ENCODE data around the gene WDR48. TPM values are rescaled to one million over a fixed set of nuclear protein-coding genes. Genes with fewer than 3 reads are reported as not detected.
A peak's percentile ranks its signal among the peaks of the same experiment; 100 is the strongest.

WDR48 gene
- polyA plus RNA-seq, 3 donors from 2014 or later, result 28.0 to 41.7 (median 31.2) TPM

- H3K4me1 Mint-ChIP-seq, result peaks cover 32% of the 10 kb centered on the region in 2 donors
- H3K4me3 Mint-ChIP-seq, result peak overlapping the region; percentile 89 to 93 (median 89)
- peaks cover 12 to 26% (median 19%) of the 10 kb centered on the region in 3 donors for H3K27me3 Mint-ChIP-seq (ENCODE audit: low read depth in 3 of 3)
- no peaks in the 10 kb centered on the region for H3K36me3 Mint-ChIP-seq
- H3K9me3 Mint-ChIP-seq, result no peaks in the 10 kb centered on the region
- H3K27ac Mint-ChIP-seq, result peak overlapping the region; percentile 82 to 93 (median 86)
- peak; percentile 74 to 75 (median 75) for DNase-seq
These were observed 56.4 kb downstream of the WDR48 start for GRCh38 chr3:39108200-39108710.

DNA sequence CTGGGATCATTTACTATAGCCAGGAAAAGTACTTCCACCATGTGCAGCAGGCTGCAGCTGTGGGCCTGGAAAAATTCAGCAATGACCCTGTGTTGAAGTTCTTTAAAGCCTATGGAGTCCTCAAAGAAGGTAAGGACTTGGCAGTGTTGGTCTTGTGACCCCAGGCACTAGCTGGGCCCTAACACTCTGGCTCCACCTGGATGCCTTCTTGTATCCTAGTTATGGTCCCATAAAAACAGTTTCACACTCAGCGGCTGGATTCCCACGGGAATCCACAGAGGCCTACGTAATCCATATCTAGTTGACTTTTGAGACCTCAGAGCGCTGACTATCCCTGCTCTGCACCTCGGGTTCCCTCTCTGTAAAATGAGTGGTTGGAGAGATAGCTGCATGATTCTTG, 57.3 kb downstream of the WDR48 start:
- Mint-ChIP-seq H3K4me1 (peaks cover 32% of the 10 kb centered on the region in 2 donors), H3K27ac (peak overlapping the region in 1 of 6 donors; percentile 36), H3K4me3 (no peak overlapping the region), H3K36me3 (no peaks in the 10 kb centered on the region), H3K9me3 (no peaks in the 10 kb centered on the region), H3K27me3 (ENCODE audit: low read depth in 3 of 3) (peaks cover 12 to 26% (median 19%) of the 10 kb centered on the region in 3 donors)
- no peak for DNase-seq

GRCh38 chr3:39110041-39110639, 58.3 kb downstream of the WDR48 start:
- H3K27ac Mint-ChIP-seq, result no peak overlapping the region
- no peak for DNase-seq
- peaks cover 12 to 23% (median 19%) of the 10 kb centered on the region in 3 donors for H3K27me3 Mint-ChIP-seq (ENCODE audit: low read depth in 3 of 3)
- H3K4me3 Mint-ChIP-seq, result no peak overlapping the region
- peaks cover 32% of the 10 kb centered on the region in 2 donors for H3K4me1 Mint-ChIP-seq
- no peaks in the 10 kb centered on the region for H3K36me3 Mint-ChIP-seq
- no peaks in the 10 kb centered on the region for H3K9me3 Mint-ChIP-seq

DNA sequence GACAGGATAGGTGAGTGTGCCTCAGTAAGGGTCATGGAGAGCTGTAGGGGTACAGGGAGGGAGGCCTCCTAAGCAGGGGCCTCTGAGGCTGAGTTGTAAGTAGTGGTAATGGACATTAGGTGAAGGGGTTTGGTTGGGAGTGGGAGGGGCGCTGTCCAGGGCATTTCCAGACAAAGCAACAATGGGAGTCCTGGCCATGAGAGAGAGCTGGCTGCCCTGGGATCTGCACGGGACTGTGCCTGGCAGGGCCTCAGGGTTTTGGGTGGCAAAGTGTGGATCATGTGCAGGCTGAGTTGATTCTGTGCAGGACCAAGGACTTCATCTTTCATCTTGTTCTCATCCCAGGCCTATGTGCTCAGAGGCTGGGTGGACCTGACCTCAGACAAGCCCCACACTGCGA, 60.3 kb downstream of the WDR48 start:
- Mint-ChIP-seq H3K36me3 (no peaks in the 10 kb centered on the region), H3K4me3 (no peak overlapping the region), H3K27ac (no peak overlapping the region), H3K4me1 (peaks cover 17 to 19% of the 10 kb centered on the region in 2 donors), H3K9me3 (no peaks in the 10 kb centered on the region), H3K27me3 (ENCODE audit: low read depth in 3 of 3) (peaks cover 4 to 18% (median 13%) of the 10 kb centered on the region in 3 donors)
- no peak for DNase-seq

DNA sequence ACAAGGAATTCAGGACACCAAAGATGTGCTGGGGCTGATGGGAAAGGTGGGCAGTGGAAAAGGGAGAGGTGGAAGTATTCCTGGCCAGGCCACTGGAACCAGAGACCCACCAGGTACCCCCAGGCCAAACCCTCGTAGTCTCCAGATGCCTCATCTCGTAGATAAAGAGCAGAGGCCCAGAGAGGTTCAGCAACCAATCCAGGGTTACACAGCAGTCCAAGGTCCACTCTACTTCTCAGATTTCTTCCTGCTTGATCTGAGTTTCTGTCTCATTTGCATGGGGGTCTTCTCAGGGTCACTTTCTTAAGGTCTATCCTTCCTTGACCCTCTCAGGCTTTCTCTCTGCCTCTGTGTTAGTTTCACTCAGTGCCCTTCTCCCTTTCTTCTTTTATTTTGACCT, 60.7 kb downstream of the WDR48 start:
- Mint-ChIP-seq H3K27ac (no peak overlapping the region), H3K27me3 (ENCODE audit: low read depth in 3 of 3) (peaks cover 6 to 20% (median 14%) of the 10 kb centered on the region in 3 donors), H3K4me1 (peaks cover 16 to 18% of the 10 kb centered on the region in 2 donors), H3K4me3 (no peak overlapping the region), H3K36me3 (no peaks in the 10 kb centered on the region), H3K9me3 (no peaks in the 10 kb centered on the region)
- no peak for DNase-seq

GRCh38 chr3:39113291-39113690, 61.5 kb downstream of the WDR48 start:
- no peak overlapping the region for H3K27ac Mint-ChIP-seq
- peaks cover 8 to 10% of the 10 kb centered on the region in 2 donors for H3K4me1 Mint-ChIP-seq
- H3K36me3 Mint-ChIP-seq, result no peaks in the 10 kb centered on the region
- H3K9me3 Mint-ChIP-seq, result no peaks in the 10 kb centered on the region
- H3K27me3 Mint-ChIP-seq (ENCODE audit: low read depth in 3 of 3), result peaks cover 5 to 16% (median 11%) of the 10 kb centered on the region in 3 donors
- H3K4me3 Mint-ChIP-seq, result no peak overlapping the region
- no peak for DNase-seq

GRCh38 chr3:39114456-39114855, 62.6 kb downstream of the WDR48 start:
- H3K27me3 Mint-ChIP-seq (ENCODE audit: low read depth in 3 of 3), result peaks cover 5 to 8% (median 5%) of the 10 kb centered on the region in 3 donors
- H3K4me3 Mint-ChIP-seq, result no peak overlapping the region
- no peak overlapping the region for H3K27ac Mint-ChIP-seq

GRCh38 chr3:39115870-39116269, 64.1 kb downstream of the WDR48 start:
- no peaks in the 10 kb centered on the region for H3K4me1 Mint-ChIP-seq
- no peak for DNase-seq
- H3K27ac Mint-ChIP-seq, result no peak overlapping the region
- H3K27me3 Mint-ChIP-seq (ENCODE audit: low read depth in 3 of 3), result peaks cover 5 to 8% (median 6%) of the 10 kb centered on the region in 3 donors
- H3K9me3 Mint-ChIP-seq, result no peaks in the 10 kb centered on the region
- no peak overlapping the region for H3K4me3 Mint-ChIP-seq
- no peaks in the 10 kb centered on the region for H3K36me3 Mint-ChIP-seq

More at GRCh38 chr3:39114456-39114855, 62.6 kb downstream of the WDR48 start:
- no peaks in the 10 kb centered on the region for H3K36me3 Mint-ChIP-seq
- no peaks in the 10 kb centered on the region for H3K4me1 Mint-ChIP-seq
- DNase-seq, result no peak
- H3K9me3 Mint-ChIP-seq, result no peaks in the 10 kb centered on the region

- no peak overlapping the region for H3K27ac Mint-ChIP-seq
- no peaks in the 10 kb centered on the region for H3K9me3 Mint-ChIP-seq
- no peaks in the 10 kb centered on the region for H3K4me1 Mint-ChIP-seq
- DNase-seq, result no peak
- peaks cover 5 to 6% (median 5%) of the 10 kb centered on the region in 3 donors for H3K27me3 Mint-ChIP-seq (ENCODE audit: low read depth in 3 of 3)
- no peak overlapping the region for H3K4me3 Mint-ChIP-seq
- H3K36me3 Mint-ChIP-seq, result no peaks in the 10 kb centered on the region
These were observed 66.3 kb downstream of the WDR48 start for GRCh38 chr3:39118079-39118478.

- DNase-seq, result no peak
- Mint-ChIP-seq H3K27me3 (ENCODE audit: low read depth in 3 of 3) (peaks cover 4 to 6% (median 5%) of the 10 kb centered on the region in 3 donors), H3K4me3 (no peak overlapping the region), H3K4me1 (no peaks in the 10 kb centered on the region), H3K9me3 (no peaks in the 10 kb centered on the region), H3K27ac (no peak overlapping the region), H3K36me3 (no peaks in the 10 kb centered on the region)
These were observed 67.3 kb downstream of the WDR48 start for GRCh38 chr3:39118931-39119660.

DNA sequence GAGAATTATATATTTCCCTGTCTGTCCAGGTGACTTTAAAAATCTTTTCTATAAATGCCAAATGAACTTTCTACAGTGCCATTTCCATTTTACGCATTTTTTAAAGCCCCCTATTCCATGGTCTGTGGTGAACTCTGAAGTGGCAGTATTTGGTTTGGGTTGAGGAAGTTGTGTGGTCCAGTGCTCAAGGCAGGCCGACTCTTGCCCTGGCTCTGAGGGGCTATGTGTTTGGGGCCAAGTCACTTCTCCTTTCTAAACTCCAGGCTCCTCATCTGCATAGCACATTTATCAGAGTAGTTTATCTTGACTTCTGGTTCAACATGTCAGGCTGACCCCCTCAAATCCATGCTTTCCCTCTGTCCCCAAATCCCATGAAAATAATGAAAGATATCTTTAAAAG, 69.8 kb downstream of the WDR48 start:
- Mint-ChIP-seq H3K4me1 (peaks cover 1 to 2% of the 10 kb centered on the region in 2 donors), H3K4me3 (no peak overlapping the region), H3K27me3 (ENCODE audit: low read depth in 3 of 3) (peaks cover 6 to 7% (median 7%) of the 10 kb centered on the region in 3 donors), H3K36me3 (peaks cover 0 to 3% (median 0%) of the 10 kb centered on the region in 3 donors), H3K9me3 (no peaks in the 10 kb centered on the region), H3K27ac (no peak overlapping the region)
- no peak for DNase-seq

GRCh38 chr3:39122813-39123212, 71.0 kb downstream of the WDR48 start:
- Mint-ChIP-seq H3K27me3 (ENCODE audit: low read depth in 3 of 3) (peaks cover 2 to 4% (median 4%) of the 10 kb centered on the region in 3 donors), H3K9me3 (no peaks in the 10 kb centered on the region), H3K4me3 (no peak overlapping the region), H3K4me1 (peaks cover 13 to 14% of the 10 kb centered on the region in 2 donors), H3K36me3 (peaks cover 0 to 3% (median 0%) of the 10 kb centered on the region in 3 donors), H3K27ac (no peak overlapping the region)
- no peak for DNase-seq

DNA sequence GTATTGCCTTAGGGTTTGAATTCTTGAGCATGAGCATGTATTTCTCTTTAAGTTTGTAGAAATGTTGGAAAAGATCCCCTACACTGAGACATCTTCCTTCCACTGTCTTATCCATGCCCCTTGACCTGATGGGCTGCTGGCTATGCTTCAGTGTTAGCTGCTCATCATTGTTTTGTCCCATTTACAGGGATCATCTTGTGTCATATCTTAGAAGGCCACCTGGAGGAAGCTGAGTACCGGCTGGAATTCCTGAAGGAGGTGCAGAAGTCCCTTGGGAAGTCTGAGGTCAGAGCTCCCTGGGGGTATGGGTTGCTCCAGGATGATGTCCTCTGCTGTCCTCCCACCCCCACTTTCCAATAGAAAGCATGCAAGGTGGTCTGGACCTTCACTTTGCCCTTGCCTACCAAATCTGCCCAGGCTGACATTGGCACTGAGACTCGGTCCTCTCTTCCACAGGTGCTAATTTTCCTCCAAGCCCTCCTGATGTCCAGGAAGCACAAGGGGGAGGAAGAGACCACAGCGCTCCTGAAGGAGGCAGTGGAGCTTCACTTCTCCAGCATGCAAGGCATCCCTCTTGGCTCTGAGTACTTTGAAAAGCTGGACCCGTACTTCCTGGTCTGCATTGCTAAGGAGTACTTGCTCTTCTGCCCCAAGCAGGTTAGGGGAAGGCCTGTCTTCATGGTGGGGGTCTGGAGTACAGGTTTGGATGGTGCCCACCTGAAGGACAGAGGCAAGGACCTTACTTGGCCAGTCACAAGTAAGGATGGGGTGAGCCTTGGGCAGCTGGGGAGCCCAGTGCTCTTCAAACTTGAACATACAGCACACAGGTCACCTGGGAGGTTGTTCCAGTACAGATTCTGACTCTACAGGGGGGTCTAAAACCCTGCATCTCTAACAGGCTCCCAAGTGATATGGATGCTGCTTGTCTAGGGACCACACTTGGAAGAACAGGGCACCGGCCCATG, 73.3 kb downstream of the WDR48 start:
- peaks cover 0 to 3% (median 0%) of the 10 kb centered on the region in 3 donors for H3K36me3 Mint-ChIP-seq
- H3K4me1 Mint-ChIP-seq, result peaks cover 23 to 24% of the 10 kb centered on the region in 2 donors
- H3K9me3 Mint-ChIP-seq, result no peaks in the 10 kb centered on the region
- no peak overlapping the region for H3K4me3 Mint-ChIP-seq
- no peak overlapping the region for H3K27ac Mint-ChIP-seq
- peaks cover 0 to 4% (median 2%) of the 10 kb centered on the region in 3 donors for H3K27me3 Mint-ChIP-seq (ENCODE audit: low read depth in 3 of 3)
- DNase-seq, result no peak

All from immature natural killer cell (primary cell).